ENCODE data around the gene DUSP1. TPM values are rescaled to one million over a fixed set of nuclear protein-coding genes. Genes with fewer than 3 reads are reported as not detected.
"Not testable (repeated sequence)": the region's sequence is repeated elsewhere in the genome, so short reads cannot be mapped to it uniquely, and the experiment has no call there.

Gene DUSP1
- total and polyA plus RNA-seq, 4 experiments from 2014 or later, result 18.0 to 879 (median 158) TPM

DNA sequence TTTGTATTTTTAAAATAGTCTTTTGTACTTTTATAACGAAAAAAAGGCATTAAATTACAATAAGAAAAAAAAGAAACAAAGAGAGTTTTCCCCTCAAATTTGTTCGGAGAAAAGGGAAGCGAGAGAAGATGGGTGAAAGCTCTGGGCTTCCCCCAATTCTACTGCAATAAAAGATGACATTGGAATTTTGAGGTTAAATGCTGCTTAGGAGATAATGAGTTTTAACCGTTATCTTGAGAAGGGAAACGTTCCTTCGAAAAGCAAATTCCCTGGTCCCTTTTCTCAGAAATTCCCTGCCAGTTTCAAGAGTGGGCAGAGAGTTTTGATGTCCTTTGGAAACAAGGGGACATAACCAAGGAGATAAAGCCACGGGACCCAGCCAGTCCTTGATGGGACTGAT, 44.6 kb upstream of the DUSP1 start:
- no peaks in the 10 kb centered on the region for H3K36me3 ChIP-seq (ENCODE audit: insufficient read depth, low read length)
- peaks cover 0 to 1% (median 0%) of the 10 kb centered on the region in 4 donors for H3K4me1 Mint-ChIP-seq
- POLR2A ChIA-PET (ENCODE audit: partially characterized antibody), result no interaction called here
- no peak overlapping the region for H3K4me3 ChIP-seq (ENCODE audit: low read length in 2 of 2)
- no peaks in the 10 kb centered on the region for H3K4me1 ChIP-seq (ENCODE audit: insufficient read depth, low read length)
- no peak overlapping the region for H3K27ac Mint-ChIP-seq
- no peaks in the 10 kb centered on the region for H3K9me3 ChIP-seq (ENCODE audit: control insufficient read depth in 1 of 2, low read length in 2 of 2)
- H3K27me3 Mint-ChIP-seq, result peaks cover 0 to 3% of the 10 kb centered on the region in 2 donors
- H3K9me3 Mint-ChIP-seq, result no peaks in the 10 kb centered on the region
- CTCF ChIA-PET (ENCODE audit: partially characterized antibody), result no interaction called here
- intact Hi-C loops (cut with micrococcal nuclease), result no loop called here
- H3K27me3 ChIP-seq (ENCODE audit: insufficient read depth, low read length), result no peaks in the 10 kb centered on the region
- no peaks in the 10 kb centered on the region for H3K36me3 Mint-ChIP-seq
- no peak overlapping the region for H3K4me3 Mint-ChIP-seq
- no peak for DNase-seq
- H3K27ac ChIP-seq (ENCODE audit: low read depth, low read length), result no peak overlapping the region

DNA sequence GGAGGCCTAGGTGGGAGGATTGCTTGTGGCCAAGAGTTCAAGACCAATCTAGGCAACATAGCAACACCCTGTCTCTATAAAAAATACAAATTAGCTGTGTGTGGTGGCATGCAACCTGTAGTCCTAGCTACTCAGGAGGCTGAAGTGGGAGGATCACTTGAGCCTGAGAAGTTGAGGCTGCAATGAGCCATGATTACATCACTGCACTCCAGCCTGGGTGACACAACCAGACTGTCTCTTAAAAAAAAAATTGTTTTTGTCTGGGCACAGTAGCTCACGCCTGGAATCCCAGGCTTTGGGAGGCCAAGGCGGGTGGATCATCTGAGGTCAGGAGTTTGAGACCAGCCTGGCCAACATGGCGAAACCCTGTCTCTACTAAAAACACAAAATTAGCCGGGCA, 40.0 kb upstream of the DUSP1 start:
- H3K4me1 Mint-ChIP-seq, result peaks cover 9 to 16% (median 14%) of the 10 kb centered on the region in 4 donors
- intact Hi-C loops (cut with micrococcal nuclease); H3K4me3 ChIP-seq (ENCODE audit: low read length in 2 of 2); H3K36me3 Mint-ChIP-seq; H3K9me3 ChIP-seq (ENCODE audit: control insufficient read depth in 1 of 2, low read length in 2 of 2); H3K9me3 Mint-ChIP-seq; H3K27me3 Mint-ChIP-seq; H3K36me3 ChIP-seq (ENCODE audit: insufficient read depth, low read length); H3K27me3 ChIP-seq (ENCODE audit: insufficient read depth, low read length); H3K27ac Mint-ChIP-seq; H3K27ac ChIP-seq (ENCODE audit: low read depth, low read length); DNase-seq; H3K4me3 Mint-ChIP-seq: not testable (repeated sequence)
- POLR2A ChIA-PET (ENCODE audit: partially characterized antibody), result interaction anchor here (1.4 to 1.9 kb wide), 2 partner anchors 41 to 46 kb away, joined by 4 to 6 read pairs; no protein-coding TSS in a partner anchor
- CTCF ChIA-PET (ENCODE audit: partially characterized antibody), result interaction anchor here (1.2 to 3.5 kb wide), 3 partner anchors 39 to 122 kb away, joined by 3 to 10 read pairs (median 5); no protein-coding TSS in a partner anchor
- H3K4me1 ChIP-seq (ENCODE audit: insufficient read depth, low read length), result peaks cover 11% of the 10 kb centered on the region

DNA sequence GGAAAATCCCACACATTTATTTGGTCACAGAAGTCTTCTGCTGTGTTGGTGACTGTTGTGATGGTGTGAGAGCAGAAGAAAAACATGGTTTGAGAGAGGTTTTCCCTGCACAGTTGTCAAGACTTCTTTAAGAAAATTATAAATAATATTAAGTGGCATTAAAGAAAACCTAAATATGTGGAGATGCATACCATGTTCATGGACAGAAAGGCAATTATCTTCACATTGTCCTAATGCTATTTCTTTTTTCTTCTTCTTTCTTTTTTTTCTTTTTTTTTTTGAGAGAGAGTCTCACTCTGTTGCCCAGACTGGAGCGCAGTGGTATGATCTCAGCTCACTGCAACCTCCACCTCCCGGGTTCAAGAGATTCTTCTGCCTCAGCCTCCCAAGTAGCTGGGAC, 38.8 kb upstream of the DUSP1 start:
- H3K36me3 Mint-ChIP-seq, result no peaks in the 10 kb centered on the region
- H3K27me3 Mint-ChIP-seq, result peaks cover 0 to 4% of the 10 kb centered on the region in 2 donors
- no peak overlapping the region for H3K27ac ChIP-seq (ENCODE audit: low read depth, low read length)
- H3K9me3 Mint-ChIP-seq, result peaks cover 0 to 2% (median 0%) of the 10 kb centered on the region in 8 donors
- ChIA-PET POLR2A (ENCODE audit: partially characterized antibody) (interaction anchor here (1.0 to 1.9 kb wide), 3 partner anchors 38 to 45 kb away, joined by 4 to 6 read pairs (median 5); no protein-coding TSS in a partner anchor), CTCF (ENCODE audit: partially characterized antibody) (interaction anchor here (1.3 to 3.5 kb wide), 2 partner anchors 37 to 124 kb away, joined by 3 to 10 read pairs; no protein-coding TSS in a partner anchor)
- H3K4me3 Mint-ChIP-seq, result no peak overlapping the region
- no peaks in the 10 kb centered on the region for H3K9me3 ChIP-seq (ENCODE audit: control insufficient read depth in 1 of 2, low read length in 2 of 2)
- H3K4me1 ChIP-seq (ENCODE audit: insufficient read depth, low read length), result peaks cover 11% of the 10 kb centered on the region
- peak overlapping the region in 2 of 7 donors; percentile 24 to 88 for H3K27ac Mint-ChIP-seq
- H3K4me3 ChIP-seq (ENCODE audit: low read length in 2 of 2), result no peak overlapping the region
- DNase-seq, result no peak
- H3K4me1 Mint-ChIP-seq, result peaks cover 9 to 16% (median 14%) of the 10 kb centered on the region in 4 donors
- H3K27me3 ChIP-seq (ENCODE audit: insufficient read depth, low read length), result no peaks in the 10 kb centered on the region
- intact Hi-C loops (cut with micrococcal nuclease), result no loop called here
- H3K36me3 ChIP-seq (ENCODE audit: insufficient read depth, low read length), result no peaks in the 10 kb centered on the region

DNA sequence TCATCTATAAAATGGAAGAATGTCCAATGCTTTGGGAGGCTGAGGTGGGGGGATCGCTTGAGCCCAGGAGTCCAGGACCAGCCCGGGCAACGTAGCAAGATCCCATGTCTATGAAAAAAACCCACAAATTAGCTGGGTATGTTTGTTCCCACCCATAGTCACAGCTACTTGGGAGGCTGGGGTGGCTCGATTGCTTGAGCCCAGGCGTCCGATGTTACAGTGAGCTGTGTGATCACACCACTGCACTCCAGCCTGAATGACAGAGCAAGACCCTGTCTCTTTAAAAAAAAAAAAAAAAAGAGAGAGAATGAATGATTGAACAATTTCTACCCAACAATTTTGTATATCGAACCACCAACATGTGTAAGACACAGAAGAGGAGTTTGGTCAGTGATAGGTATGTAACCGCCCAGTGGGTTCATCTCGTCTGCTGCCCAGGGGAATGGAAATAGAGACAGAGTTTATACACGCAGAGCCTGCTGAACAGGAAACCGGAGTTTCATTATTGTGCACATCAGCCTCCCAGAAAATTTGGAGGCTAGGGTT, 36.8 kb upstream of the DUSP1 start:
- intact Hi-C loops (cut with micrococcal nuclease), result loop anchor here (1.0 kb wide), 3 partner anchors 31 to 43 kb away; no protein-coding TSS in a partner anchor
- ChIA-PET CTCF (ENCODE audit: partially characterized antibody) (interaction anchor here (0.9 to 1.9 kb wide), 6 partner anchors 24 to 125 kb away, joined by 3 to 13 read pairs (median 6); partner anchors contain the start of gene DUSP1), POLR2A (ENCODE audit: partially characterized antibody) (interaction anchor here (0.6 to 2.1 kb wide), 10 partner anchors 10 to 151 kb away, joined by 3 to 60 read pairs (median 5); partner anchors contain the start of genes DUSP1 and RPL26L1)
- H3K27me3 ChIP-seq (ENCODE audit: insufficient read depth, low read length), result no peaks in the 10 kb centered on the region
- no peaks in the 10 kb centered on the region for H3K36me3 ChIP-seq (ENCODE audit: insufficient read depth, low read length)
- Mint-ChIP-seq H3K27ac (peak overlapping the region; percentile 79 to 98 (median 95)), H3K9me3 (peaks cover 0 to 2% (median 0%) of the 10 kb centered on the region in 8 donors), H3K36me3 (no peaks in the 10 kb centered on the region), H3K4me3 (peak overlapping the region; percentile 75 to 91 (median 82)), H3K4me1 (peaks cover 9 to 16% (median 14%) of the 10 kb centered on the region in 4 donors), H3K27me3 (peaks cover 0 to 1% of the 10 kb centered on the region in 2 donors)
- H3K4me3 ChIP-seq (ENCODE audit: low read length in 2 of 2), result peak overlapping the region in 1 of 2 donors; percentile 21
- DNase-seq, result no peak
- peak overlapping the region; percentile 52 for H3K27ac ChIP-seq (ENCODE audit: low read depth, low read length)
- H3K9me3 ChIP-seq (ENCODE audit: control insufficient read depth in 1 of 2, low read length in 2 of 2), result no peaks in the 10 kb centered on the region
- peaks cover 11% of the 10 kb centered on the region for H3K4me1 ChIP-seq (ENCODE audit: insufficient read depth, low read length)

DNA sequence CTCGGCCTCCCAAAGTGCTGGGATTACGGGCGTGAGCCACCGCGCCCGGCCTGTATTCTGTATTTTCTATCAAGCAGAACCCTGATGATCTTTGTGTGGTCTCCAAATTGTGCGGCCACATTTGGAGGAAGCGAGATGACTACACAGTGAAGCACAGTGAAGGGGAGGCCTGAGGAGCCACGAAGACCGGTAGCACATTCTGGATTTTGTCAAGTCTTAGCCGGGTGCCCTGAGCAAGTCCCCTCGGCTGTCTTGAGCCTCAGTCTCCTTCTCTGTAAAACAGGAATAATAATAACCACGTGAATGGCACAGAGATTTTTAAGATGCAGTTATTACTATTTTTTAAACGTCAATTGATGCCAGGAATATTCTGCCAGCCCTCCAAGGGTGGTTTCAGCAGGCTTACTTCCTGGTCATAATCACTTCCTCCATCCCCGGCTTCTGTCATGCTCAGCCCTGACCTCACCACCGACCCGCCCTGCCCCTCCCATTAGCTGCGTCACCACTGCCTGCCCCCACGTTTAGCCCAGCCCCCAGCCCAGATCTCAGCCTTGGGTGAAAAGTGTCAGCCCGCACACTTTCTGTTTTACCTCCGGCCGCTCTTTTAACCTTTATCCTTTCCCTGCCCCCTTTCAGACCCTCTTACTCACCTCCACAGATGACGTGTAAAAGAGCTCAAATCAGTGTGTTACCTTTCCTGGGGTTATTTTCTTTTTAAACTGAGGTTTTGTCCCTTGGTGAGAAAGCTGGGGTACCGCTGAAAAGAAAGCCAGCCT, 36.1 kb upstream of the DUSP1 start:
- Histone ChIP-seq H3K4me1 (ENCODE audit: insufficient read depth, low read length) (peaks cover 11% of the 10 kb centered on the region), H3K36me3 (ENCODE audit: insufficient read depth, low read length) (no peaks in the 10 kb centered on the region), H3K27me3 (ENCODE audit: insufficient read depth, low read length) (no peaks in the 10 kb centered on the region), H3K4me3 (ENCODE audit: low read length in 2 of 2) (peak overlapping the region in 1 of 2 donors; percentile 21), H3K9me3 (ENCODE audit: control insufficient read depth in 1 of 2, low read length in 2 of 2) (no peaks in the 10 kb centered on the region), H3K27ac (ENCODE audit: low read depth, low read length) (peak overlapping the region; percentile 52)
- peak; percentile 72 to 88 (median 78) for DNase-seq
- H3K4me3 Mint-ChIP-seq, result peak overlapping the region; percentile 75 to 91 (median 82)
- H3K4me1 Mint-ChIP-seq, result peaks cover 9 to 16% (median 14%) of the 10 kb centered on the region in 4 donors
- CTCF ChIA-PET (ENCODE audit: partially characterized antibody), result interaction anchor here (0.6 to 1.9 kb wide), 7 partner anchors 23 to 632 kb away, joined by 3 to 13 read pairs (median 5); partner anchors contain the start of gene DUSP1
- H3K9me3 Mint-ChIP-seq, result peaks cover 0 to 2% (median 0%) of the 10 kb centered on the region in 8 donors
- peaks cover 0 to 1% of the 10 kb centered on the region in 2 donors for H3K27me3 Mint-ChIP-seq
- H3K36me3 Mint-ChIP-seq, result no peaks in the 10 kb centered on the region
- intact Hi-C loops (cut with micrococcal nuclease), result loop anchor here (1.0 kb wide), 3 partner anchors 30 to 42 kb away; no protein-coding TSS in a partner anchor
- H3K27ac Mint-ChIP-seq, result peak overlapping the region; percentile 79 to 98 (median 95)
- POLR2A ChIA-PET (ENCODE audit: partially characterized antibody), result interaction anchor here (0.6 to 2.1 kb wide), 10 partner anchors 9 to 152 kb away, joined by 3 to 60 read pairs (median 5); partner anchors contain the start of genes DUSP1 and RPL26L1

DNA sequence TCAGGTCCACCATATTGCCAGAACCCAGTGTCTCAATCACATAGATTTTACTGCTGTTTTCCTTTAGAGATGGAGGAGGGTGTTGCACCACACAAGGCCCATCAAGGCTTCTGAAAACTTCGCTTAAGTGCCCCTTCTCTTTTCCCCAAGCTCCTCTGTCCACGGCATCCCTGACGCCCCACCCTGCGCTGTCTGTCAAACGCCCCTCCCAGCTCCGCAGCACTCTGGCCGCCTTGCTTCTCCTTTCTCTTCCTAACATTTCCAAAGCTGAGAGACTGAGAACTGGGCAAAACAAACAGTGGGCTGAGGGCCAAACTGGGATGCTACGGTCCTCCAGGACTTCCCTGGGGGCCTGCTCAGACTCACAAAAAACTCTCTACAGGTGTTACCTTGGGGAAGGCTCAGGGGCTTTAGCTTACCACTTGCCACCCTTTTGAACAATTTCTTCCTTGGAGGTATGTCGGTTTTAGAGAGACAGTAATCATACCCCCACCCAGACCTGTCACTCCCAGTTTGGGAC, 34.8 kb upstream of the DUSP1 start:
- H3K9me3 Mint-ChIP-seq, result peaks cover 0 to 2% (median 0%) of the 10 kb centered on the region in 8 donors
- Histone ChIP-seq H3K9me3 (ENCODE audit: control insufficient read depth in 1 of 2, low read length in 2 of 2) (no peaks in the 10 kb centered on the region), H3K4me3 (ENCODE audit: low read length in 2 of 2) (no peak overlapping the region), H3K36me3 (ENCODE audit: insufficient read depth, low read length) (no peaks in the 10 kb centered on the region), H3K4me1 (ENCODE audit: insufficient read depth, low read length) (peaks cover 11% of the 10 kb centered on the region), H3K27ac (ENCODE audit: low read depth, low read length) (no peak overlapping the region), H3K27me3 (ENCODE audit: insufficient read depth, low read length) (no peaks in the 10 kb centered on the region)
- DNase-seq, result no peak
- intact Hi-C loops (cut with micrococcal nuclease), result no loop called here
- H3K4me1 Mint-ChIP-seq, result peaks cover 9 to 16% (median 14%) of the 10 kb centered on the region in 4 donors
- POLR2A ChIA-PET (ENCODE audit: partially characterized antibody), result interaction anchor here (4.3 kb wide), 1 partner anchor 34 kb away, joined by 26 read pairs; the partner anchor contains the start of gene DUSP1
- CTCF ChIA-PET (ENCODE audit: partially characterized antibody), result interaction anchor here (1.0 to 1.3 kb wide), 2 partner anchors 34 to 35 kb away, joined by 3 to 4 read pairs; partner anchors contain the start of gene DUSP1
- no peaks in the 10 kb centered on the region for H3K36me3 Mint-ChIP-seq
- H3K4me3 Mint-ChIP-seq, result no peak overlapping the region
- H3K27me3 Mint-ChIP-seq, result peaks cover 0 to 1% of the 10 kb centered on the region in 2 donors
- H3K27ac Mint-ChIP-seq, result peak overlapping the region; percentile 55 to 92 (median 88)
